ENCODE data around the gene PCBP3.
"Not testable (repeated sequence)": the region's sequence is repeated elsewhere in the genome, so short reads cannot be mapped to it uniquely, and the experiment has no call there.

Gene PCBP3

DNA sequence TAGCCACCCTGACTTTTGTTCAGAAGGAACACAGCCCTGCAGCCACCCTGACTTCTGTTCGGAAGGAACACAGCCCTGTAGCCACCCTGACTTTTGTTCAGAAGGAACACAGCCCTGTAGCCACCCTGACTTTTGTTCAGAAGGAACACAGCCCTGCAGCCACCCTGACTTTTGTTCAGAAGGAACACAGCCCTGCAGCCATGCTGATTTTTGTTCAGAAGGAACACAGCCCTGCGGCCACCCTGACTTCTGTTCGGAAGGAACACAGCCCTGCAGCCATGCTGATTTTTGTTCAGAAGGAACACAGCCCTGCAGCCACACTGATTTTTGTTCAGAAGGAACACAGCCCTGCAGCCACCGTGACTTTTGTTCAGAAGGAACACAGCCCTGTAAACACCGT, 208.9 kb downstream of the PCBP3 start:
- not testable (repeated sequence) for DNase-seq

DNA sequence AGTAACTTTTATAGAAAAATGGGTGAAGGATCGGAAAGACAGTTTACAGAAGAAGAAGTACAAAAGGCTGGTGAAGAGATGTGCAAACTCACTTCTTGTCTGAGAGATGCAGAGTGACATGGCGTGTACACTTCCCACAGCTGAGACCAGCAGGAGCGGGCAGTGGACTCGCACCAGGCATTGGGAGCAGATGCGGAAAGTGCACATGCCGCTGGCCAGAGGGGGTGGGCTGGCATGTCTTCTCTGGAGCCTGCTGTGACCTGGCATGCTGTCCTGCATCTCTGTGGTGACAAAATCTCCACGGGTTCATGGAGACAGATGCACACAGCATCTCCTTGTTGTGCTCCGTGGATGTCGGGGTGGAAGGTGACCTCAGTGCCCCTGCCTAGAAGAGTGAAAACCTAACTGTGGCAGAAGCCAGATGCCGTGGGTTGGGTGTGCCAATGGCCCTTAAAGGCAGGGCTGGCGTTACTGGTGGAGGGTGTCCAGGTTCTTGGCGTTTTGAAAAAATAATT, 209.4 kb downstream of the PCBP3 start:
- no peak for DNase-seq

DNA sequence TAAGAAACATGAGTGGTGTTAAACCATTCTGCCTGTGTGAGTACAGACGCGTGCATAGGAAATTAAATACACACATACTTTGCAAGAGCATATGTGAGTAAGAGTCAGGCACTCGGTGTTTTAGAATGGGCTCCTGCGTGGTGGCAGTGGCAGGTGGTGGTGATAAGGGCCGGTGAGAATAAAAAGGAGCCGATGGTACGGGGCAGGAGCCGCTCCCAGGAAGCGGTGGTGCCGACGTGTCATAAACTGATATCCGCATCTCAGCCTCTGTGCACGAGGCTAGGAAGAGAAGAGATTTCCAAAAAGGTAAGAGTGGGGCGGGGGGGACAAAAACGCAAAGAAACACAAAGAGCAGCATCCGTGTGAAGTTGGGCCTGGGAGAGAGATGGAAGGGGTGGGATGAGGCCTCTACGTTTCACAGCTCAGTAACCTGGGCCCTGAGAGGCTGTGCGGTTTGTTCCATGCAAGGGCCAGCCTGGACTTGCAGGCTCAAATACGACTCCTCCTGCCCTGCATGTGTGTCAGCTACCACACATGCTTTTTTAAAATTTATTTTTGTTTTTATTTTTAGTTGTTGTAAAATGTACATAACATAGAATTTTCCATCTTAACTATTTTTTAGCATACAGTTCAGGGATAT, 210.3 kb downstream of the PCBP3 start:
- DNase-seq = no peak

DNA sequence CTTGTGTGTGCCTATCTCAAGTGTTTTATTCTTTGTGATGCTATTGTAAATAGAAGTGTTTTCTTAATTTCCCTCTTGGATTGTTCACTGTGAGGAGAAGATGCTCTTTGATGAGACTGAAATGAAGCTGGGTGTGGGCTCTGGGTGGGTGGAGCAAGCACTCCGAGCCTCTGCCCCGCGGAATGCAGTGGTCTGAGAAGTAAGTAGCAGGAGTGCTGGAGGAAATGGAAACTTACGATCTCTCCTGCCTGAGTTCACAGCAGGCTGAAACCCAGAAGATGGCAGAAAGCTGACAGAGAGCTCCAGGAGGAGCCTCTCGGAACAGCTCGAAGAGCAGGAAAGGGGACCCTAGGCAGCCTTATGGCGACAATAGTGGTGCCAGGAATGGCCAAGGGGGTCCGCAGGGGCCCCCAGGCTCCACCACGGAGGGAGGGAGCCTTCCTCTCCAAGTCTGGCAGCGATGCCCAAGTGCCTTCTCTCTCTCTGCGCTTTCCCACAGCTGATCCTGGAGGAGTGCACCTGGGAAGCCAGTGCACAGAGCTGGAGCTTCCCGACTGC, 211.2 kb downstream of the PCBP3 start:
- no peak for DNase-seq

DNA sequence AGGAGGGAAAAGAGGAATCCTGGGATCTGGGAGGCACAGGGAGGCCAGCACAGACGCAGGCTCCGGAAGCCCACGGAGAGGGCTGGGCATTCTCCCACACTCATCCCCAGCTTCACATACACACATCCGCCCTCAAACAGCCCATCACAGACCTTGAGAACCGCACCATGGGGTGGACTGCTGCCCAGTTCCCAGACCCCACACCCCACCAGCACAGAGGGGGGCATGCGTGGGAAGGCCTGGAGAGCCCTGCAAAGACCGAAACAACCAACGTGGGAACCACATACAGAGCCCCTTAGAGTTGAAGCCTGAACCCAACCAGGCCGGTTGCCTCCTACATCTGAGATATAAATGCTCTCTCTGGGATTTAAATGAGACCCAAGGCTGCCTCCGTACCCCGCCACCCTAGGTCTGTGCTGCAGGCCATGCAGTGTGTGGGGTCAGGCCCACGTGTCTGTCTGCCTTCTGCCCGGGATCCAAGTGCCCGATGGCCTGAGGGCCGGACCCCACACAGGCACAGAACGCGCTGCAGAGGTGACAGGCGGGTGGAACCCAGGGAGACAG, 211.8 kb downstream of the PCBP3 start:
- no peak for DNase-seq

DNA sequence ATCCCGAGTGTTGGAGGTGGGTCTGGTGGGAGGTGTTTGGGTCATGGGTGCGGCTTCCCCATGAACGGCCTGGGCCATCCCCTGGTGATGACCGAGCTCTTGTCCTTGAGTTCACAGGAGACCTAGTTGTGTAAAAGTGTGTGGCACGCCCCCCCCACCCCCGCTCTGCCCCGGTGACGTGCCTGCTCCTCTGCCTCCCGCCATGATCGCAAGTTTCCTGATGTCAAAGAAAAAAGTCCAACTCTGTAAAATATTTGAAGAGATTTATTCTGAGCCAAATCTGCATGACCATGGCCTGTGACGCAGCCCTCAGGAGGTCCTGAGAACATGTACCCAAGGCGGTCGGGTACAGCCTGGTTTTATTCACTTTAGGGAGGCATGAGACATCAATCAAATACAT, 212.9 kb downstream of the PCBP3 start:
- no peak for DNase-seq

DNA sequence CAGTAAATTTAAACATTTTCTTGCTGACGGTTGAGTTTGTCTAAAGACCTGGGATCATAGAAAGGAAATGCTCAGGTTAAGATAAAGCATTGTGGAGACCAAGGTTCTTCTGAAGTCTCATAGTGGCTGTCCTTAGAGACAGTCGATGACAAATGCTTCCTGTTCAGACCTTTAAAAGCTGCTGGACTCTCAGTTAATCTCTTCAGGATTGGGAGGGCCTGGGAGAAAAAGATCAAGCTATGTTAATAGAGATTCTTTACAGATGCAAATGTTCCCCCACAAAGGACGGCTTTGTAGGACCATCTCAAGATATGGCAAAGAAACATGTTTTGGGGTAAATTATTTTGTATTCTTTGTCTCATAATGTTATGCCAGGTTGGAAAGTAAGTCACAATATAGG, 213.4 kb downstream of the PCBP3 start:
- no peak for DNase-seq

DNA sequence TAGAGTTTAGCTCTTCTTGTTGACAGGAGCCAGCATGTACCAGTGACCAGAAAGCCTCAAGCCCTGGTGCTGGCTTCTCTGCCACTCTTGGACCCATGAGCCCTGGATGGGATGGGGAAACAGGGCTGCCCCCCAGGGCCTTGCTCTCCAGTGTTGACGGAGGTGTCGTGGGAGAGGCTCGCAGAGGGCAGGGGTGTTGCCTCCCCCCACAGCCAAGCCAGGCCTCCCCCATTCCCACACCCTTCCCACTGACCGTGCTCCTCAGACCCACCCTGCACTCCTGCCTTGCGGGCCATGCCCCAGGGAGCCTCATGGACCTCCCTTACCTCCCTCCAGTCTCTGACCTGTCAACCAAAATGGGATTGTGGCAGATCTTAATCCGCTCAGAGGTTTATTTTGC, 214.2 kb downstream of the PCBP3 start:
- DNase-seq = no peak

DNA sequence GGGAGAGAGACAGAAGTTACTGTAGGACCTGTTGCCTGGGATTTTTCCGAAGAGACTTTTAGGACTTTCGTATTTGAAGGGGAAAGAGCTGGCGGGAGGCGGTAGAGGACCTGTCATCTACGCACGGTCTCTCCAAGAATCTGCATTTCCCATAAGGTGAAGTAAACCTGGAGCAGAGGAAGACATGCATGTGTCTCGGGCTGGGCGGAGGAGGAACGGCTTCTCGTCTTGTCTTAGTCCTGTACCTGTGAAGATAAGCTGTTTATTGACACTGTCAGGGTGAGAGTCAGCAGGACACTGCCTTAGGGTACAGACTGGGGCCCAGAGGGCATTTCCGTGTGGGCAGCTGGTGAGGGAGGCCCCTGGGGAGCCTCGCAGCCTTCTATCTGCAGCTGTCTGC, 214.7 kb downstream of the PCBP3 start:
- no peak for DNase-seq

DNA sequence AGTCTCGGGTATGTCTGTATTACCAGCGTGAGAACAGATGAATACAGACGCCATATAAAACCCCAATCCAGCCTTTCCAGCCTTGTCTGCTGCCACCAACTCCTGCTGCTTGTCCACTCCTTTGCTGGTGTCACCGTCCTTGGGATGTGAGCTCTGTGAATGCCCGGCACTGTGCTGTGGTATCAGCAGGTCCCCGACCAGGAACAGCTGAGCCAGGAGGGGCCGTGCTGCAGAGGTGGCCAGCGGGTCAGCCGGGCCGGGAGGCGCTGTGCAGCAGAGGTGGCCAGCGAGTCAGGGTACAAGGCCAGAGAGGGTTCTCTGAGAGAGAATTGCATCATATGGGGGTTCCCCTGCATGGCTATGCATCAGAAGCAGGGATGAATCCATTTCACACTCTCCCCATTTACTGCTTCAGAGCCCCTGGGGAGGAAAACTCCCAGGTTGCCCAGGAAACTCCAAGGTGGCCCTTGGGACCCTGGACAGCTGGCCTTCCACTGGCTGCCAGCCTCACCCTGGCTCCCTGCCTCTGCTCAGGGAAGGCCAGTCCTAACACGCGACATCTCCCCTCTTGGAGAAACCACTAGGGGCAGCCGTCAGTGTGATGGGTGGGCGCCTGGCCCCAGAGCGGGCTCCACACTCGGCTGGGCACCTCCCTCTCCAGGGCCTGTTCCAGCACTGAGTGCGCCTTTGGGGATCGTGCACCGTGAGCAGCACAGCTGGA, 215.7 kb downstream of the PCBP3 start:
- no peak for DNase-seq

DNA sequence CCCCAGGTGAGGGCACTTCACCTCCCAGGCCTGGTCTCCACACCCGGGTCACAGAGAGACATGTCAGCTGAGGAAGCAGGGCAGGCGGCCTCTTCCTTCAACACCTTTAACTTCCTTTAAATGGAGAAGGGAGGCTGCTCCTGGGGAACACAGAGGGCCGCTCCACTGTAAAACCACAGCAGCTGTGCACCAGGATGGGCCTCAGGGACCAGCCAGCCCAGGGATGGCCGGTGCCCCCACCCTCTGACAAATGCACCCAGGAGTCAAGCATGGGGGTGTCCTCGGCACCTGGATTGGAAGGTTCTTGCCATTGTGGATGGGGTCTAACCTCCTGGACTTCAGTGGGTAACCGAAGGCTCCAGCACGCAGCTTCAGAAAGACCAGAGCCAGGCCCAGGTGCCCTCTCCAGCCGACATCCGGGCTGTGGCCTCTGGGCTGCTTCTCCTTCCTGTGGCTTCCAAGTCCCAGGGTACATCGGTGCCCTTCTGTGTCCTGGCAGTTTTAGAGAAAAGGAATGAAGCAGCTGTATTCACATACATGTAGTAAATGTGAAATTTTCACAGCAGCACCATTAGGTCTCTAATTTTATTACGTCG, 216.3 kb downstream of the PCBP3 start:
- DNase-seq = no peak

DNA sequence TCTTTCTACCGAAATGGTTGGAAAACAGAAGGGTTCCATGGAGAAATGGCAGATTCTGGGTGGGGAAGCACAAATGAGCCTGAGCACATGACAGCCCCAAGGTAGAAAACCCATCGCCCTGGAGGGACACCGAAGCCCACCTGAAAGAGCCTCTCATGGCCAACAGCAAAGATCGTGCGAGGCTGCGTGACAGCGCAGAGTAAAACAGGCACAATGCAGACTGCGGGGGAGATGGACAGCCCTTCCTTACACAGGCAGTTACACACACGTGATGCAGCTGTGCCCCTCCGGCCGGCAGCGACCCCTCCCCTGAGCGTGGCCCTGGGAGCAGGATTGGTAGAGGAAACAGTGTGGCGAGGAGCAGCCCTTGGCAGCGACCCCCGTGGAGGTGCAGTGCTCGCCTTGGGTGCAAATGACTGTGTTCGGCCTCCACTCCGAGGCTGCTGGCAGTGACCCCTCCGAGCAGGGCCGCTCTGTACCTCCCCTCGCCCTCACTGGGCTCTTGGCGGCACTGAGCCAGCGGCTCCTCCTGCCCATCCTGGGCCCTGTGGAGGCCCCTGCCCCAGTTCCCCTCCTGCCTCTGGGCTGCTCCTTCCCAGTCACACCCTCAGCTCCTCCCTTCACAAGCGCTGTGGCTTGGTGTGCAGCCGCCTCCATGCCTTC, 217.1 kb downstream of the PCBP3 start:
- DNase-seq = no peak

DNA sequence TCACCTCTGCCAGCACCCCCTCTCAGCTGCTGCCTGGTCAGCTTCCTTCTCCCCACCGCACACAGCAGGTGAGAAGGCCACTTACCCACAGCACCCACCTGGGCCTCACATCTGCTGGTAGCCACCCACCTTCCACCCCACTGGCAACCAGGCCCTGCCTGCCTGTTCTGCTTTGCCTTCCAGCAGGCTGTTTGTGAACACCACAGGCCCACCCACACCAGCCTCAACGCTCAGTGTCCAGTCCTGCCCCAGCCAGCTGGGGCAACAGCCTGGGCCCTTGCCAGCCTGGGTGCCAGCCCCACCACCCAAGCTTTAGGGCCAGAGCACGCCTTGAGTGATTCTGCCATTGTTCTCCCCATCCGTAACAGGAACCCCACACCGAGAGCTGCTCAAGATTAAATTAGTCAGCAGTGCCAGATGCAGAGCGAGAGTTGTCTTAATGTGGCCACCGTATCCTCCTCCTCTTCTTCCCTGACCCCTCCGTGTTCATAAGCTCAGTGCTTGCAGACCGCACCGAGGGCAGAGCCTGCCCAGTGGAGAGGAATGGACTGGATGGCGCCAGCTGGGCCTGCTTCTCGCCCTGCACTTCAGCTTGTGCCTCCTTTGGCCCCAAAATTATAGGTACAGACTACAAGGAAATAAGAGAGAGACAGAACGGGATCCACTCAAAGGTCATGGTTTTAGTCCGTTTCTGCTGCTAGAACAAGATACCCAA, 217.8 kb downstream of the PCBP3 start:
- DNase-seq = no peak

DNA sequence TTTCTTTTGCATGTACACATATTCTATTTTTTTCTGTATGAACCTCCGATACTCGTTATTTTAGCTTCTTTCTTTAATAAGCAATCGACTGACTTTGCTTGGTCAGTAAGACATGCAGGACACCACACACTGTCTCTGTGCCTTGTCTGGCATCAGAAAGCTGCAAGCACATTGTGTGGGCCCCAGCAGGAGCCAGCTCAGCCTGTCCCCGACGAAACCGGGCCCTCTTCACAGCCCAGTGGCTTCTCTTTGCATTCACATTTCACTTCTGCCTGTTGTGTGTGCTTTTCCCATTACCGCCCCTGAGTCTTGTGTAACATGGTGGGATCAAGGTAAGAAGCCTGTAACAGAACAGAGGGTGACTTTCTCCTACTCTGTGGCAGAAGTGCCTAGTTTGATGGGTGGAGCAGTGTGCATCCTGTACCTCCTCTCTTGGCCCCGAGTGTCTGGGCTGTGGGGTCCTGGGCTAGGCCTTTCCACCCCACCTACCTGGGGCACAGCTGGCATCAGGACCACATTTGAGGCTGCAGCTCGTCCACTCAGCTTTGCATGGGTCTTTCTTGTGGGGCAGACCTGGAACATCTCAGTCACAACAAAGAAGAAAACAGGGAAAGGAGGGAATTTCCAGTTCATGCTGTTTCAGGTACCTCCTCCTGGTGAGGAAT, 219.2 kb downstream of the PCBP3 start:
- DNase-seq = no peak

DNA sequence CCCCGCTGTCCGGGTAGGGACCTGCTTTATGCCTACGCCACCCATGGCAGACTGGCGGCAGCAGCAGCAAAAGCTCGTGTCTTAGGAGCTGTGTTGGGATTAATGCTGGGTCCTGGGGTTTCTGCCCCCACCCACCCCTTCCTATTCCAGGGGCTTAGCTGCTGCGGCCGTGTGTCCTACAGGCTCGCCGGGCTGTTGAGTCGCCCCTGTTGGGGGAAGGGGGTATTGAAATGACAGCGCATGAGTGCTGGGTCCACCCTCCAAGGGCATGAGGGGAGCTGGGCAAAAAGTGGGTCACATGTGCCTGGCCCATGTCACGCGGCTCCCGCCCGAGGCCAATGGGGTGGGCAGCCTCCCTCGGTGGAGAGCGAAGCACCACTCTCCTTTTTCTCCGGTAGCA, 219.7 kb downstream of the PCBP3 start:
- DNase-seq = peak; percentile 25

DNA sequence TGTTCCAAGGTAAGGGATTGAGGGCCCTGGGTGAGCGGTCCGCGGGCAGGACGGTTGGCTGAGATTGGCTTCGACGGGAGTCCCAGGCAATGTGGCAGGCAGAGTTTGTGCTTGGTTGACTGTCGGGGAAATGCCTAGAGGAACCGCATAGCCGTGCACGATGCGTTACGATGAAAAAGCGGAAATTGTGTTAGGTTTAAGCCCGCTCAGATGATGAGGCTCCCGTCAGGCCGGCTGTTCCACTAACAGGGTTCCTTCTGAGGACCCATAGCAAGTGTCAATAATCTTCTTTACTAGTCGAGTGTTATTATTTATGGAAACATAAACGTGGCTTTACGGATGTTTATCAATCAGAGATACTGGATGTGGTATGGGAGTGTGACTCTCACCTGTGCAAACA, 220.2 kb downstream of the PCBP3 start:
- no peak for DNase-seq

DNA sequence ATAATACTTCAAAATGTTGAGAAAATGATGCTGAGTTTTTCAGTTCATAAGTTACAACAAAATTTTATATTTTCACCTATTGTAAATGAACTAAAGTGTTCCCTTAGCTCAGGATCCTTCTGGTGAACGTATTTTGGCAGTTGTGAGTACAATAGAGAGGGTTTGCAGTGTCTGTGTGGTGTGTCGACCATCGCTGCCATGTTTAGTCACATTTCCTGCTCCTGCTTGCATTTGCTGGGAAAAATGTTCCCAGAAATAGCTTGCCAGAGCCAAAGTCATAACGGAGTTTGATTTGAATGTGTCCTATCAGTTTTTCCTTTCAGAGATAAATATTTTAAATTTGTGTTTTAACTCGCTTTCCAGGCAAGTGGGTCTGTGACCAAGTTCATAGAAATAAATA, 220.9 kb downstream of the PCBP3 start:
- no peak for DNase-seq

DNA sequence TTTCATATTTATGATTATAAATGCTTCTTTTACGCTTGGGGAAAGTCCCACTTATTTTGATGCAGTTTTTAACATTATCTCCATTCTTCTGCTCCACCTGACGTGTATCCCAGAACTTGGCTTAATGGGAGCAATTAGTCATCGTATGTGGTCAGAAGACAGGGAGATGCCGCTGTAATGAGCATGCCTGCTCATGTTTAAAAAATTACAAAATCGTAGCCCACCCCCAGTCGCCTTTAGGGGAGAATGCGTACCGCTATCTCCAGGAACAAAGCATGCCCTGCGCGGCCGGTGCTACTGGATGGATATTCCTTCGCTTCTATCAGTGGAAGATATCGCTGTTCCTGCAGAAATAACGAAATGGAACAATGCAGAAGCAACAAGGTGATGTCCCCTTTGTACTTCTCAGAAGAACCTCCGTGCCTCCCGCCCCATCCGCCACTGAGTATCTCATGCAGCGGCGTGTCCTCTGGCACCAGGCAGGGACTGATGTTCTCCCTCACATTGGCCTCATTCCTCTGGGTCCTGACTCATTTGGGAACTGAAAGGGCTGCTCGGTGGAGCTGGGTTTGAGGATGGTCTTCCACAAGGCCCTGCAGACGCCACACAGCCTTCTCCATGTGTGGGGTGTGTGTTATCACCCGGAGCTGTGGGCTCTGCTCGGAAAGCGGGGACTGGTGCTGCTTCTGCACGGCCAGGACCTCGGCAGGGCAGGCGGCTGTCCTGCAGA, 221.7 kb downstream of the PCBP3 start:
- no peak for DNase-seq

DNA sequence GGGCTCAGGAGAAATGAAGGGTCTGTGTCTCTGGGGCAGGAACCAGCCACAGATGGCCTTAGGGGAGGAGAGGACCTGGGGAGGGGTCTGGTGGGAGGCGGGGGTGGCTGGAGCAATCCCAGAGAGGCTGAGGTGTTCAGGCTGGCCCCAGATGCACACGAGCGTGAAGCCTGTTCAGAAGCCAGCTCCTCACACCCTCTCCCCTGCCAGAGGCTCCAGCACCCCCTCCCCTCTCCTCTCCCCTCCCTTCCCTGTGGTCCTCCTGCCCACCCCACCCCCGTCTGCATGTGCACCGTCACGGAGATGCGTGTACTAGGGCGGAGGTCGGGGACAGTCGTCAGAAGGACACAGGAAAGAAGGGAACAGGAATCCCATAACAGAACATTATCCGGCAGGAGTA, 223.0 kb downstream of the PCBP3 start:
- DNase-seq = no peak

DNA sequence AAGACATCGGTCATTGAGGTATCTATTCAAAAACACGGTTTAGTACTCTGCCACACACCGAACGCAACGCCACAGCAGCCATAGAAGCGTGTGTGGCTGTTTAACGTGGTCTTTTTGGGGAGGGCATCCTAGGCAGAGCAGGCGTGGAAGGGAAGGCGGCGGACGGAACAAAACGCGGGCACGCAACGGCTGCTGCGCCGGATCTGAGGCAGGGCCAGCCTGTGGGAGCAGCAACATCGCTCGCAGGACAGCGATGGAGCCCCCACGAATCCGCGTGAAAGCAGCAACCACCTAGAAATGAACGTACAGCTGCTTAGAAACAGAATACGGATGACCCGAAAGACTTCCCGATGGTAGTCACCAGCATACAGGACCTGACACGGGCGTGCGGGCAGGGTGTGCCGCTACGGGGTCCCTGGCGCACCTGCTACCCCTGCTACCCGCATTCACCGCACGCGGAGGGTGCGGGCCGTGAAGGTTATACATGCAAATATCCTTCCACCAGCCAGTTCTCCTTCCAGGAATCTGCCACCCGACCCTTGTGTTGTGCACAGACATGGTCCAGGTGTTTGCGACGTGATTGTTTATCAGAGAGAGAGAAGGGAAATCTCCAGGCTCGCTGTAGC, 223.6 kb downstream of the PCBP3 start:
- no peak for DNase-seq

DNA sequence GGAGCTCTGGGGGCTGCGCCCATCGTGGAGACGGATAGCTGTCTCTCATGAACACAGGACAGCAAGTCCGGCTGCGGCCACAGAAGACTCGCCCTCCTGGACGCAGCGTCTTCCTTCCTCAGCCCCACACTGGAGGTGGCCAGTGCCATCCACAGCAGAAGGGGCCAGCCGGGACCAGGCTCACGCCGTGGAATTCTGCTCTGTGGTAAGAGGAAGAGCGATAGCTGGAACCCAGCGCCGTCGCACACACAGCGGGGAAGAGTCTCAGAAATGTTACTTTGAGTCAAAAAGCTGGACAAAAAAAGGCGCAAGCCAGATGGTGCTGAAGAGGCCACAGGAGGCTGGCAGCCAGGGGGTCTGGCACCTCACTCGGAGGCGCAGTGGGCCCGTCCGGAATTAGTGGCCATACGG, 224.2 kb downstream of the PCBP3 start:
- DNase-seq = no peak

Measured in NCI-H82 (cell line).